ENCODE measurements around the gene HILPDA.

The HILPDA gene

DNA sequence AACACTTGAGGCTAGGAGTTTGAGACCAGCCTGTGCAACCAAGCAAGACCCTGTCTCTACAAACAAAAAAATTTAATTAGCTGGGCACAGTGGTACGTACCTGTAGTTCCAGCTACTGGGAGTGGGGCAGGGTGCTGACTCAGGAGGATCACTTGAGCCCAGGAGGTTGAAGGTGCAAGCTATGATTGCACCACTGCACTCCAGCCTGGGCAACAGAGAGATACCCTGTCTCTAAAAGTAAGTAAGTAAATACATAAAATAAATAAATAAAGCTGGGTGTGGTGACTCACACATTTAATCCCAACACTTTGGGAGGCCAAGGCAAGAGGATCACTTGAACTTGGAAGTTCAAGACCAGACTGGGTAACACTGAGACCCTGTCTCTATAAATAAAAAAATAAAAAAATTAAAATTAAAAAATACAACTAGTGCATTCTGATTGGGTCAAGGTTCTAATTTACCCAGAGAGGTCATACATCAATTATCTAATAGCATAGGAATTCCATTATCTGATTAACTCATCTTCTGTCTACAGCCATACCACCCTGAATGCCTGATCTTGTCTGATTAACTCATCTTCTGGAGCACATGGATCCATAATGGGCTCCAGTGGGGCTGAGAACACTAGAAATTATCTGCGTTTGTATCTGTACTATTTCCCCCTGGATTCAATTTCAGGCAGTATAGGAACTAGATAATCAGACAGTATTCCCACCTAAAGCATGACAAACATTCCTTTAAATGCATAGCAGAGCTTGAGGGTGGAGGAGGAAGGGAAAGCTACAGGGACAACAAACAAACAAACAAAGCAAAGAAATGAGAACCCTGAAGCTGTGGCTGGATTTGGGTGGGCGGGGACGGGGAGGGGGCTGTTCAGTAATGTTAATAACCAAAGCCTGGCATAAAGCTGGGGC, 21.0 kb upstream of the HILPDA start:
- no peaks in the 10 kb centered on the region for H3K36me3 ChIP-seq (ENCODE audit: control insufficient read depth, low read depth, low read length)
- no peaks in the 10 kb centered on the region for H3K9me3 ChIP-seq (ENCODE audit: control insufficient read depth, low read depth, low read length)
- no peak overlapping the region for H3K27ac ChIP-seq (ENCODE audit: low read length)
- H3K27me3 ChIP-seq (ENCODE audit: control insufficient read depth, insufficient read depth, low read length): no peaks in the 10 kb centered on the region
- H3K4me3 ChIP-seq (ENCODE audit: low read length): no peak overlapping the region
- H3K4me1 ChIP-seq (ENCODE audit: control insufficient read depth, low read depth, low read length): peaks cover 16% of the 10 kb centered on the region
- H3K9ac ChIP-seq (ENCODE audit: low read length): no peak overlapping the region

DNA sequence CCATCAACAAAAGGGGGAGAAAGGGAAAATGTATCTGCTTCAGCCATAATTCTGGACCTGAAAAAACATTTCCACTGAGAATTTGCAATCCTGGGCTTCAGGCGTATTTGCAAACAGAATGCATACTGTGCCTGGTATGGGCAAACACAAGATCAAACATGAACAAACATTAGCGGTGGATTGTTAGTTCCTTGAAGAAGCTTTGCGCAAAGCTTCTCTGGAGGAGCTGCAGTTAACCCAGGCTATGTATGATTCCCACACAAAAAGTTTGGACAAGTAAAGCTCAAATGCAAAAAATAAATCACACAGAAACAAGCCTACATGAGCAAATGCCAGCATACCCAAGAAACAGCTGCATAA, 20.4 kb upstream of the HILPDA start:
- Histone ChIP-seq H3K4me3 (ENCODE audit: low read length) (no peak overlapping the region), H3K27ac (ENCODE audit: low read length) (no peak overlapping the region), H3K9ac (ENCODE audit: low read length) (no peak overlapping the region), H3K27me3 (ENCODE audit: control insufficient read depth, insufficient read depth, low read length) (no peaks in the 10 kb centered on the region), H3K4me1 (ENCODE audit: control insufficient read depth, low read depth, low read length) (peaks cover 16% of the 10 kb centered on the region), H3K9me3 (ENCODE audit: control insufficient read depth, low read depth, low read length) (no peaks in the 10 kb centered on the region), H3K36me3 (ENCODE audit: control insufficient read depth, low read depth, low read length) (no peaks in the 10 kb centered on the region)

DNA sequence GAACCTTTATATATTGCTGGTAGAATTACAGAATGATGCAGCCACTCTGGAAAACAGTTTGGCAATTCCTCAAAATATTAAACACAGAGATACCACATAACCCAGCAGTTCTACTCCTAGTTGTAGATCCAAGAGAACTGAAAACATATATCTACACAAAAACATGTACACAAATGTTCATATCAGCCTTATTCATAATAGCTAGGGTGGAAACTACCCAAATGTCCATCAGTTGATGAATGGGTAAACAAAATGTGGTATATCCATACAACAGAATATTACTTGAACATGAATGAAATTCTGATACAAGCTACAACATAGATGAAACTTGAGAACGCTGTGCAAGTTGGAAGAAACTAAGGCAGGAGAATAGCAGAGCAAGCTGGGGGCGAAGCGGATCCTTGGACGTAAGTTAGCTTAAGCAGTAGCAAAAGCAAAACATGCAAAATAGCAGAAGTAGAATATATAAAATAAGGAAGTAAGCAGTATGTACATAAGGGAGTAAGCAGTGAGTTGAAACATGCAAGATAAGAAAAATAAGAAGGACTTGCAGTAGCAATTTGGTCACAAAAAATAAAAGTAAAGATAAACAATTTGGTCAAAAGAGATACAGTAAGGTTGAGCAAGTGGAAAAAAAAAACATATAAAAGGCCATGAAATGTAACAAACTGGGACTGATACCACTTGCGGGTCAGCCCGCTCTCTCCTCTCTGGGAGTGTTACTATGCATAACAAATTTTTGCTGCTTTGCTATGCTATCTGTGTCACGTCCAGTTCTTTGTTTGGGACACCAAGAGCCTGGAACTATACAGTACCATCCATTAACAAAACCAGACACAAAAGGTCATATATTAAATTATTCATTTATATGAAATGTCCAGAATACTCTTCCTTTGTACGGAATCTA, 18.0 kb upstream of the HILPDA start:
- Histone ChIP-seq H3K4me1 (ENCODE audit: control insufficient read depth, low read depth, low read length) (peaks cover 8% of the 10 kb centered on the region), H3K9ac (ENCODE audit: low read length) (no peak overlapping the region), H3K9me3 (ENCODE audit: control insufficient read depth, low read depth, low read length) (no peaks in the 10 kb centered on the region), H3K36me3 (ENCODE audit: control insufficient read depth, low read depth, low read length) (no peaks in the 10 kb centered on the region), H3K27me3 (ENCODE audit: control insufficient read depth, insufficient read depth, low read length) (no peaks in the 10 kb centered on the region), H3K4me3 (ENCODE audit: low read length) (no peak overlapping the region), H3K27ac (ENCODE audit: low read length) (no peak overlapping the region)

DNA sequence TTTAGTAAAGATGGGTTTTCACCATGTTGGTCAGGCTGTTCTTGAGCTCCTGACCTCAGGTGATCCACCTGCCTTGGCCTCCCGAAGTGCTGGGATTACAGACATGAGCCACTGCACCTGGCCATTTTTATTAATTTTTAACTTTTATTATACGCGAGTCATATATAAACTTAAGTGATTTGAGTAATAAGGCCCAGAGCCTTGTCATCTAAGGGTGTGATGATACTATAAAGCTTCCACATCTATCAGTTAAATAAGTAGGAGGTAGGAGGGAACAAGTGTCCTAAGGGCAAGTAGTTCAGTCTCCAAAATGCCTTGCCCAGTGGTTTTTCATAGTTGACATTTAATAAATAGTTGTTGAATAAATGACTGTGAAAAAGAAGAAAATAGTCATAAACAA, 13.3 kb upstream of the HILPDA start:
- Histone ChIP-seq H3K9me3 (ENCODE audit: control insufficient read depth, low read depth, low read length) (no peaks in the 10 kb centered on the region), H3K9ac (ENCODE audit: low read length) (no peak overlapping the region), H3K36me3 (ENCODE audit: control insufficient read depth, low read depth, low read length) (no peaks in the 10 kb centered on the region), H3K4me1 (ENCODE audit: control insufficient read depth, low read depth, low read length) (no peaks in the 10 kb centered on the region), H3K27me3 (ENCODE audit: control insufficient read depth, insufficient read depth, low read length) (no peaks in the 10 kb centered on the region), H3K4me3 (ENCODE audit: low read length) (no peak overlapping the region), H3K27ac (ENCODE audit: low read length) (no peak overlapping the region)

DNA sequence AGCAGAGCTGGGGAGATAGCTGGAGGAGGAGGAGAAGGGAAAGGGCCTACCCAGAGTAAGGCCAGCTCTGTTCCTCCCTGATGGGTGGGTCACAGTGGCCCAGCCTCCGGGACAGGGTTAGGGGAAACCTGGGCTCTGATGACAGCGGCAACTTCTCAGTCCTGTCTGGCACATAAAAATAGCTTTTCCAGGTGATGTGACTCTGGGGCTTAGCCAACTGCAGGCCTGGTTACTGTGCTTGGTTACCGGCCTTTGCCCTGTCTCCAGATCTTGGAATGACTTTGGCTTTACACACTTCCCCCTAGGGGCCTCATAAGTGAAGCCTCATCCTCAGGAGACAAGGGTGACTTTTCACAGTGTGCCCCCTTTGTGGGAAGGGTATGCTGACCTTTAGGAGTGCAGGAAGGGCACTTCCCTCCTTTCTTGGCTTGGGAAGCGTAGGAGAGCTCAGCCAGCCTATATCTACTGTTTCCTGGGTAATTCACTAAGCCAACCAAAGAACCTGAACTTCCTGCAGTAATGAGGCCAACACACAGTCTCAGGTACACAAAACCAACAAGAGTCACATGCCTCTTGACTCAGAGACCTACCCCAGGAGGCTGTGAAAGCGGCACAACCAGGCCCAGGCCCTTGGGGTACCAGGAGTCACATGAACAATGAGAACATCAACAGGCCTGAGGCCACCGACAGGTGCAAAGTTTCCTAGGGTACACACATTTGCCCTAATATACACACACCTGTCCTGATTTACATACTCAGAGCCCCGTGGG, 11.7 kb upstream of the HILPDA start:
- no peaks in the 10 kb centered on the region for H3K4me1 ChIP-seq (ENCODE audit: control insufficient read depth, low read depth, low read length)
- H3K9ac ChIP-seq (ENCODE audit: low read length): no peak overlapping the region
- no peaks in the 10 kb centered on the region for H3K36me3 ChIP-seq (ENCODE audit: control insufficient read depth, low read depth, low read length)
- no peaks in the 10 kb centered on the region for H3K9me3 ChIP-seq (ENCODE audit: control insufficient read depth, low read depth, low read length)
- H3K4me3 ChIP-seq (ENCODE audit: low read length): no peak overlapping the region
- no peaks in the 10 kb centered on the region for H3K27me3 ChIP-seq (ENCODE audit: control insufficient read depth, insufficient read depth, low read length)
- H3K27ac ChIP-seq (ENCODE audit: low read length): no peak overlapping the region

DNA sequence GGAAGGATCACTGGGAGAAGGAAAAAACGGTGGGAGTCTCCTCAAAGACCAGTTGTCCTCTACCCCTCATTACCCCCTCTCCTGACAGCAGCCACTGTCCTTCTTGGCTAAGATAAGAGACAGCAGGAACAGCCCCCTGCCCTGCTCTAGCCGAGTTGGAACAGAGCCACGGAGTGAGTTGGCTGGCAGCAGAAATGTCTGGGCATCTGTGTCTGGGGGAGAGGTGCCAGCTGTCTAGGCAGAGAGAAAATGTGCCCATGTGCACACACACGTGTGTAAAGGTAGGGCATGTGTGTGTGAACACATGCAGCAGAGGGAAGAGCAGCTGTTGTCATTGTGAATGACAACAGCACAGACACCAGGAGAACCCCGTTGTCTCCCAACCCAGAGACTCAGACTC, 9.4 kb upstream of the HILPDA start:
- no peak overlapping the region for H3K9ac ChIP-seq (ENCODE audit: low read length)
- H3K9me3 ChIP-seq (ENCODE audit: control insufficient read depth, low read depth, low read length): no peaks in the 10 kb centered on the region
- no peaks in the 10 kb centered on the region for H3K36me3 ChIP-seq (ENCODE audit: control insufficient read depth, low read depth, low read length)
- H3K27ac ChIP-seq (ENCODE audit: low read length): no peak overlapping the region
- H3K4me1 ChIP-seq (ENCODE audit: control insufficient read depth, low read depth, low read length): no peaks in the 10 kb centered on the region
- H3K27me3 ChIP-seq (ENCODE audit: control insufficient read depth, insufficient read depth, low read length): no peaks in the 10 kb centered on the region
- no peak overlapping the region for H3K4me3 ChIP-seq (ENCODE audit: low read length)

DNA sequence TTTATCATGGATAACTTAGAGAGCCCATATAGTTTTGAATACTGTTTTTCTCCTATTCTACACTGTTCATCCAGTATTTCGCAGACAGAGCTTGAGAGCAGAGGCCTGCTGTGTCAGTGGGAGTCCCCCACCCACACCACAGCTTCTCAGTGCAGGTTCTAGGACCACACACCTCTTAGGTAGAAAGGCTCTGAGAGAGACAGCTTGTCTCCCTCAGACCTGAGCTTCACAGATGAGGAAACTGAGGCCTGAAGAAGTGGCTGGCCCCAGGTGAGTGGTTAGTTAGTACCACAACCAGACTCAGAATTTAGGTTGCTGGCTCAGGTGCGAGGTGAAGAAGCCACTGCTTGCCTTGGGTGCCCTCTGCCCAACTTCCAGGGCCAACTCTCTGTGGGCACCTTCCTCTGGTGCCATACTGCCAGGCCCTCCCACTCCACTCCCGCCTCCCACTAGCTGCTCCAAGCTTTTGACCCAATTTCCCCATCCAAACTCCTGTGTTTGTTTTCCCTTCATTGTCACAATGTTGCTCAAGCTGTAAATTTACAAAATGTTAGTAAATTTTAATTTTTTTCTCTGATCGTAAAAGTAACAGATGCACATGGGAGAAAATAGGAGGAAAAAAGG, 7.6 kb upstream of the HILPDA start:
- no peak overlapping the region for H3K27ac ChIP-seq (ENCODE audit: low read length)

DNA sequence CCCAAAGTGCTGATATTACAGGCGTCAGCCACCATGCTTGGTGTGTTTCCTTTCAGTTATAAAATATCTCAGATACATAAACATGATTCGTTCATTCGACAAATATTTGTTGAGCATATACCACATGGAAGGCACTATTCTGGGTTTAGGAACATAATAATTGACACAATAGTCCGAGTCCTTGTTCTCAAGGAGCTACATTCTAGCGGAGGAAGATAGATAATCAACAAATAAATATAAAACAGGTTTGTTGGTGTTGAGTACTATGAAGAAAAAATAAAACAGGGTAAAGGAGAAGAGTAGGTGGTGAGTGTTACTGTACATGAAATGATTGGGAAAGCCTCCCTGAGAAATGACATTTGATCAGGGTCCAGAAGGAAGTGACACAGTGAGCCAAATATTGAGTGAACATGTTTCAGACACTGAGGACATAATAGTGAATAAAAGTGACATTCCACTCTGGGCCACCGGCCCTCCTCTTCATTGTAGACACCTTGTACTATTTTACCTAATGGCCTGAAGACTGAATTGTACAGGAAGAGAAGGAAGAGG, 6.9 kb upstream of the HILPDA start:
- Histone ChIP-seq H3K4me3 (ENCODE audit: low read length) (no peak overlapping the region), H3K27me3 (ENCODE audit: control insufficient read depth, insufficient read depth, low read length) (no peaks in the 10 kb centered on the region), H3K9me3 (ENCODE audit: control insufficient read depth, low read depth, low read length) (no peaks in the 10 kb centered on the region), H3K4me1 (ENCODE audit: control insufficient read depth, low read depth, low read length) (peaks cover 3% of the 10 kb centered on the region), H3K9ac (ENCODE audit: low read length) (no peak overlapping the region), H3K27ac (ENCODE audit: low read length) (no peak overlapping the region), H3K36me3 (ENCODE audit: control insufficient read depth, low read depth, low read length) (no peaks in the 10 kb centered on the region)

More for the DNA sequence above, 7.6 kb upstream of the HILPDA start:
- Histone ChIP-seq H3K9ac (ENCODE audit: low read length) (no peak overlapping the region), H3K4me3 (ENCODE audit: low read length) (no peak overlapping the region), H3K4me1 (ENCODE audit: control insufficient read depth, low read depth, low read length) (no peaks in the 10 kb centered on the region), H3K36me3 (ENCODE audit: control insufficient read depth, low read depth, low read length) (no peaks in the 10 kb centered on the region), H3K27me3 (ENCODE audit: control insufficient read depth, insufficient read depth, low read length) (no peaks in the 10 kb centered on the region), H3K9me3 (ENCODE audit: control insufficient read depth, low read depth, low read length) (no peaks in the 10 kb centered on the region)

DNA sequence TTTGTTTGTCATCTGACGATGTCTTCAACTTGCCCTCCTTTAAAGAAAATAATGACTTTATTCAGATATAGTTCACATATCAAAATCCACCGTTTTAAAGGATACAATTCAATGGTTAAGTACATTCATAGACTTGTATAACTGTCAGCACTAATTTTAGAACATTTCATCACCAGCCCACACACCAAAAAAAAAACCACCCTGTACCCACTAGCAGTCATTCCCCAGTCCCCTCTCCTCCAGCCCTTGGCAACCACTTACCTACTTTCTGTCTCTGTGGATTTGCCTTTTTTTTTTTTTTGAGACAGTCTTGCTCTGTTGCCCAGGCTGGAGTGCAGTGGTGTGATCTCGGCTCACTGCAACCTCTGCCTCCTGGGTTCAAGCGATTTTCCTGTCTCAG, 5.3 kb upstream of the HILPDA start:
- no peaks in the 10 kb centered on the region for H3K36me3 ChIP-seq (ENCODE audit: control insufficient read depth, low read depth, low read length)
- peaks cover 12% of the 10 kb centered on the region for H3K4me1 ChIP-seq (ENCODE audit: control insufficient read depth, low read depth, low read length)
- H3K27ac ChIP-seq (ENCODE audit: low read length): no peak overlapping the region

DNA sequence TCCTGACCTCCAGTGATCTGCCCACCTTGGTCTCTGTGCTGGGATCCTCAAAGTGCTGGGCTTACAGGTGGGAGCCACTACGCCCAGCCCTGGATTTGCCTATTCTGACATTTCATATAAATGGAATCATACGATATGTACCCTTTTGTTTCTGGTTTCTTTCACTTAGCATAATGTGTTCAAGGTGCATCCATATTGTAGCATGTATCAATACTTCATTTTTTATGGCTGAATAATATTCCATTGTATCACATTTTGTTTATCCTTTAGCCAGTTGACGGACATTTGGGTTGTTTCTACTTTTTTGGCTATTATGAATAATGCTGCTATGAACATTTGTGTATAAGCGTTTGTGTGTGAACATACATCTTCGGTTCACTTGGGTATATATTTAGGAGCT, 4.8 kb upstream of the HILPDA start:
- Histone ChIP-seq H3K9ac (ENCODE audit: low read length) (no peak overlapping the region), H3K9me3 (ENCODE audit: control insufficient read depth, low read depth, low read length) (no peaks in the 10 kb centered on the region), H3K4me3 (ENCODE audit: low read length) (no peak overlapping the region), H3K27me3 (ENCODE audit: control insufficient read depth, insufficient read depth, low read length) (peaks cover 7% of the 10 kb centered on the region), H3K4me1 (ENCODE audit: control insufficient read depth, low read depth, low read length) (peaks cover 12% of the 10 kb centered on the region), H3K27ac (ENCODE audit: low read length) (no peak overlapping the region), H3K36me3 (ENCODE audit: control insufficient read depth, low read depth, low read length) (no peaks in the 10 kb centered on the region)

More for the DNA sequence above, 5.3 kb upstream of the HILPDA start:
- Histone ChIP-seq H3K9ac (ENCODE audit: low read length) (no peak overlapping the region), H3K27me3 (ENCODE audit: control insufficient read depth, insufficient read depth, low read length) (peaks cover 6% of the 10 kb centered on the region), H3K9me3 (ENCODE audit: control insufficient read depth, low read depth, low read length) (no peaks in the 10 kb centered on the region), H3K4me3 (ENCODE audit: low read length) (no peak overlapping the region)

Measured in iPS-18a (cell line).